H1 (cell line): ENCODE results near the gene MLYCD. TPM values are rescaled to one million over a fixed set of nuclear protein-coding genes. Genes with fewer than 3 reads are reported as not detected.

Source experiments
- CBX5 ChIP-seq: fragments of 300-800, 300-1000 bp; sonication (generic); IDR thresholded peaks from 2 replicates; pipeline ENCODE4 v1.7.1; 2016; ENCODE audit warnings: antibody characterized with exemption, low read length, low read depth
- EP300 ChIP-seq, 2 experiments: IDR thresholded peaks; 1 replicate in 1 of 2; 2 replicates in 1 of 2; pipeline ENCODE4 v1.6.1; 2011 to 2012; ENCODE audit warnings: low read depth in 2 of 2, low read length in 2 of 2, mild to moderate bottlenecking in 2 of 2, borderline replicate concordance in 1 of 2, inconsistent platforms in 1 of 2, moderate library complexity in 1 of 2
- JUND ChIP-seq: IDR thresholded peaks from 2 replicates; pipeline ENCODE4 v1.6.1; 2011; ENCODE audit warnings: mild to moderate bottlenecking, improper control_type of control experiment, low read length
- POLR2A ChIP-seq, 2 experiments: IDR thresholded peaks; 1 replicate in 1 of 2; 2 replicates in 1 of 2; pipeline ENCODE4 v1.6.1; 2011; ENCODE audit warnings: low read depth in 2 of 2, low read length in 2 of 2, mild to moderate bottlenecking in 2 of 2; ENCODE audit errors: control extremely low read depth in 1 of 2
- RXRA ChIP-seq: IDR thresholded peaks from 2 replicates; pipeline ENCODE4 v1.6.1; 2011; ENCODE audit warnings: low read depth, mild to moderate bottlenecking, low read length, moderate library complexity; ENCODE audit not compliant: insufficient read depth
- SUZ12 ChIP-seq: fragments of 200-600 bp; sonication (generic); IDR thresholded peaks from 2 replicates; pipeline ENCODE4 v1.6.1; 2012; ENCODE audit warnings: mild to moderate bottlenecking, inconsistent platforms, low read length, moderate library complexity, mixed read lengths
- polyA plus RNA-seq, 7 experiments: library from polyadenylated mRNA; depleted of rRNA in 3 of 7; stranded (reverse) in 5 of 7; unstranded in 2 of 7; fragments of >200 nt in 5 of 7; fragments of 200-250 nt in 2 of 7; gene quantifications; 1 replicate in 5 of 7; 2 replicates in 1 of 7; 4 replicates in 1 of 7; pipeline versions ENCODE4 v1.2.1 to v1.2.3, GENCODE V29; 2011 to 2013; ENCODE audit warnings: missing spikeins in 2 of 7, mixed read lengths in 2 of 7
- total RNA-seq: library from RNA; stranded (reverse); fragmentation: NEBNext Ultra II Directional; extraction: Animal tissue kit (Norgen Biotek cat#: 25700); gene quantifications from 2 replicates; pipeline ENCODE4 v1.2.1, GENCODE V29; 2021
- TF ChIP-seq, protein P1 (sequence below): fragments of 300-600 bp; sonication (generic); IDR thresholded peaks from 2 replicates; pipeline ENCODE4 v1.7.1; 2012; ENCODE audit warnings: low read length, moderate library complexity, mild to moderate bottlenecking, inconsistent platforms; ENCODE audit not compliant: insufficient replicate concordance

Gene MLYCD
- total and polyA plus RNA-seq, 2 of the 8 experiments (the other 6 are each of a cell fraction or from before 2014, with no cell fraction given), result 3.7 to 7.0 TPM

DNA sequence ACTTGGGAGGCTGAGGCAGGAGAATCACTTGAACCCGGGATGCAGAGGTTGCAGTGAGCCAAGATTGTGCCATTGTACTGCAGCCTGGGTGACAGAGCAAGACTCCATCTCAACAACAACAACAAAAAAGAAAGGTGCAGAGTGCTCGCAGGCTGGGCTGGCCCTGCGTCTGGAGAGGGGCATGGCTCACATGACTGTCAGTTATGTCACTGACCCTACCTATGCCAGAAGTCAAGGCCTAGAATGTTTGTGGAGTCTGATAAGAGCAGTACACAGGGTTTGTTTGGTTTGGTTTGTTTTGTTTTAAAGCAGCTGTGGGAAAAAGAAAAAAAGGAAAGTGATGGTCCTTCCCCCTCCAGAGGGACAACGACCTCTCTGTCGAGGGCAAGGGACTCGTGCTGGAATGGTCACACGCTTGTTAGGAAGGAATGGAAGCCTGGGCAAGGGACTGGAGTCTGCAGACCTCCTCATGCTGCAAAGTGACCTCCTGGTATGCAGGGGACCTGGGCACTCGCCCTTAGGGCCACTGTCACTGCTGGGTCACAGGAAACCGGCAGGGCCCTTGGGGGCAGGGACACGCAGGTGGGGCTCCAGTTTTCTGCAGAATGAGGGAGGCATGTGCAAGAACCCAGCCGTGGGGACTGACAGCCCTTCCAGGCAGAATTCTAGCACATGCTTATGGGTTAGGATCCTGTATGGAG, 44.0 kb downstream of the MLYCD start (continued):
- TF ChIP-seq, protein P1, sequence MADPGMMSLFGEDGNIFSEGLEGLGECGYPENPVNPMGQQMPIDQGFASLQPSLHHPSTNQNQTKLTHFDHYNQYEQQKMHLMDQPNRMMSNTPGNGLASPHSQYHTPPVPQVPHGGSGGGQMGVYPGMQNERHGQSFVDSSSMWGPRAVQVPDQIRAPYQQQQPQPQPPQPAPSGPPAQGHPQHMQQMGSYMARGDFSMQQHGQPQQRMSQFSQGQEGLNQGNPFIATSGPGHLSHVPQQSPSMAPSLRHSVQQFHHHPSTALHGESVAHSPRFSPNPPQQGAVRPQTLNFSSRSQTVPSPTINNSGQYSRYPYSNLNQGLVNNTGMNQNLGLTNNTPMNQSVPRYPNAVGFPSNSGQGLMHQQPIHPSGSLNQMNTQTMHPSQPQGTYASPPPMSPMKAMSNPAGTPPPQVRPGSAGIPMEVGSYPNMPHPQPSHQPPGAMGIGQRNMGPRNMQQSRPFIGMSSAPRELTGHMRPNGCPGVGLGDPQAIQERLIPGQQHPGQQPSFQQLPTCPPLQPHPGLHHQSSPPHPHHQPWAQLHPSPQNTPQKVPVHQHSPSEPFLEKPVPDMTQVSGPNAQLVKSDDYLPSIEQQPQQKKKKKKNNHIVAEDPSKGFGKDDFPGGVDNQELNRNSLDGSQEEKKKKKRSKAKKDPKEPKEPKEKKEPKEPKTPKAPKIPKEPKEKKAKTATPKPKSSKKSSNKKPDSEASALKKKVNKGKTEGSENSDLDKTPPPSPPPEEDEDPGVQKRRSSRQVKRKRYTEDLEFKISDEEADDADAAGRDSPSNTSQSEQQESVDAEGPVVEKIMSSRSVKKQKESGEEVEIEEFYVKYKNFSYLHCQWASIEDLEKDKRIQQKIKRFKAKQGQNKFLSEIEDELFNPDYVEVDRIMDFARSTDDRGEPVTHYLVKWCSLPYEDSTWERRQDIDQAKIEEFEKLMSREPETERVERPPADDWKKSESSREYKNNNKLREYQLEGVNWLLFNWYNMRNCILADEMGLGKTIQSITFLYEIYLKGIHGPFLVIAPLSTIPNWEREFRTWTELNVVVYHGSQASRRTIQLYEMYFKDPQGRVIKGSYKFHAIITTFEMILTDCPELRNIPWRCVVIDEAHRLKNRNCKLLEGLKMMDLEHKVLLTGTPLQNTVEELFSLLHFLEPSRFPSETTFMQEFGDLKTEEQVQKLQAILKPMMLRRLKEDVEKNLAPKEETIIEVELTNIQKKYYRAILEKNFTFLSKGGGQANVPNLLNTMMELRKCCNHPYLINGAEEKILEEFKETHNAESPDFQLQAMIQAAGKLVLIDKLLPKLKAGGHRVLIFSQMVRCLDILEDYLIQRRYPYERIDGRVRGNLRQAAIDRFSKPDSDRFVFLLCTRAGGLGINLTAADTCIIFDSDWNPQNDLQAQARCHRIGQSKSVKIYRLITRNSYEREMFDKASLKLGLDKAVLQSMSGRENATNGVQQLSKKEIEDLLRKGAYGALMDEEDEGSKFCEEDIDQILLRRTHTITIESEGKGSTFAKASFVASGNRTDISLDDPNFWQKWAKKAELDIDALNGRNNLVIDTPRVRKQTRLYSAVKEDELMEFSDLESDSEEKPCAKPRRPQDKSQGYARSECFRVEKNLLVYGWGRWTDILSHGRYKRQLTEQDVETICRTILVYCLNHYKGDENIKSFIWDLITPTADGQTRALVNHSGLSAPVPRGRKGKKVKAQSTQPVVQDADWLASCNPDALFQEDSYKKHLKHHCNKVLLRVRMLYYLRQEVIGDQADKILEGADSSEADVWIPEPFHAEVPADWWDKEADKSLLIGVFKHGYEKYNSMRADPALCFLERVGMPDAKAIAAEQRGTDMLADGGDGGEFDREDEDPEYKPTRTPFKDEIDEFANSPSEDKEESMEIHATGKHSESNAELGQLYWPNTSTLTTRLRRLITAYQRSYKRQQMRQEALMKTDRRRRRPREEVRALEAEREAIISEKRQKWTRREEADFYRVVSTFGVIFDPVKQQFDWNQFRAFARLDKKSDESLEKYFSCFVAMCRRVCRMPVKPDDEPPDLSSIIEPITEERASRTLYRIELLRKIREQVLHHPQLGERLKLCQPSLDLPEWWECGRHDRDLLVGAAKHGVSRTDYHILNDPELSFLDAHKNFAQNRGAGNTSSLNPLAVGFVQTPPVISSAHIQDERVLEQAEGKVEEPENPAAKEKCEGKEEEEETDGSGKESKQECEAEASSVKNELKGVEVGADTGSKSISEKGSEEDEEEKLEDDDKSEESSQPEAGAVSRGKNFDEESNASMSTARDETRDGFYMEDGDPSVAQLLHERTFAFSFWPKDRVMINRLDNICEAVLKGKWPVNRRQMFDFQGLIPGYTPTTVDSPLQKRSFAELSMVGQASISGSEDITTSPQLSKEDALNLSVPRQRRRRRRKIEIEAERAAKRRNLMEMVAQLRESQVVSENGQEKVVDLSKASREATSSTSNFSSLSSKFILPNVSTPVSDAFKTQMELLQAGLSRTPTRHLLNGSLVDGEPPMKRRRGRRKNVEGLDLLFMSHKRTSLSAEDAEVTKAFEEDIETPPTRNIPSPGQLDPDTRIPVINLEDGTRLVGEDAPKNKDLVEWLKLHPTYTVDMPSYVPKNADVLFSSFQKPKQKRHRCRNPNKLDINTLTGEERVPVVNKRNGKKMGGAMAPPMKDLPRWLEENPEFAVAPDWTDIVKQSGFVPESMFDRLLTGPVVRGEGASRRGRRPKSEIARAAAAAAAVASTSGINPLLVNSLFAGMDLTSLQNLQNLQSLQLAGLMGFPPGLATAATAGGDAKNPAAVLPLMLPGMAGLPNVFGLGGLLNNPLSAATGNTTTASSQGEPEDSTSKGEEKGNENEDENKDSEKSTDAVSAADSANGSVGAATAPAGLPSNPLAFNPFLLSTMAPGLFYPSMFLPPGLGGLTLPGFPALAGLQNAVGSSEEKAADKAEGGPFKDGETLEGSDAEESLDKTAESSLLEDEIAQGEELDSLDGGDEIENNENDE, result no peak
- TF ChIP-seq EP300 (IDR thresholded peaks at IDR 0.05; ENCODE audit: borderline replicate concordance in 1 of 2, low read depth in 2 of 2, low read length in 2 of 2) (no peak), CBX5 (no peak), SUZ12 (no peak), RXRA (no peak), JUND (no peak), POLR2A (IDR thresholded peaks at IDR 0.05; ENCODE audit: control extremely low read depth in 1 of 2, low read depth in 2 of 2, low read length in 2 of 2) (no peak)
